ENCODE results near the gene MLLT3.

The MLLT3 gene

GRCh38 chr9:20325008-20325407, 297.3 kb downstream of the MLLT3 start:
- no peak for DNase-seq

- no peak for DNase-seq
These were observed 300.1 kb downstream of the MLLT3 start for GRCh38 chr9:20322212-20322611.

GRCh38 chr9:20321423-20322082, 300.7 kb downstream of the MLLT3 start:
- no peak for DNase-seq

GRCh38 chr9:20320921-20321320, 301.4 kb downstream of the MLLT3 start:
- DNase-seq: no peak

GRCh38 chr9:20319641-20320337, 302.5 kb downstream of the MLLT3 start:
- no peak for DNase-seq

DNA sequence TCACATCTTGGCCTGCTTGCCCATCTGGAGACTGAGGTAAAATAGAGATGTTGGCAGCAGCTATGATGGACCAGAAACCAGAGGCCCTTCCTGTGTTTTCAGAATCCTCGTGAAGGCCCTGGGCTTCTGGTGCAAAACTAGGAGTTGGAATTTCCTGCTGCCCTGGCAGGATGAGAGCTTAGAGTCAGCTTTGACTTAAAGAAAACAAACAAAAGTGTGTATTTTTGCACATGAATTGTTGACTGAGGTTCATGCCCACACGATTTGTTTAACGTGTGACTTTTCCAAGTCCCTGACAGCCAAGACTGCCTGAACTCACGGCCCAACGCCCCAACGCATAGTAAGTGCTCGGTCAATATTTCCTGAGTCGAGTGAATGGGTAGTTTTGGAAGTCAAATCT, 303.1 kb downstream of the MLLT3 start:
- DNase-seq: no peak

DNA sequence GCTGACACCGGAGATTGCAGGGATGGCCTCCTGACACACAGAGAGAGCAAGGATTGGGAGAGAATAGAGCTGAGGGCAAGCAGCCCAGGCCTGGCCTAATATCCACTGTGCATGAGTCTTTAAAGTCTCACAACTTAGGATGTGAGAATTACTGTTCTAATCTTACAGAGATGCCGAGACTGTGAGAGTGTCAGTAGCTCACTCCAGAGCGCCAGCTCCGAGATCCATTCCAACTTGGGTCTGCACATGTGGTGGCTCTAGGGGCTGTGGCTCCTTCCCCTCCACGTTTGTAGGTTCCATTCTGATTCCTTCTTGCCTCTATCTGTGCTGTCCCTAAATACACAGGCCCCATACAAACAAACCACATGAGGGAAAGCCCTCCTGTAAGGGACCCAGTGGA, 304.6 kb downstream of the MLLT3 start:
- no peak for DNase-seq

DNA sequence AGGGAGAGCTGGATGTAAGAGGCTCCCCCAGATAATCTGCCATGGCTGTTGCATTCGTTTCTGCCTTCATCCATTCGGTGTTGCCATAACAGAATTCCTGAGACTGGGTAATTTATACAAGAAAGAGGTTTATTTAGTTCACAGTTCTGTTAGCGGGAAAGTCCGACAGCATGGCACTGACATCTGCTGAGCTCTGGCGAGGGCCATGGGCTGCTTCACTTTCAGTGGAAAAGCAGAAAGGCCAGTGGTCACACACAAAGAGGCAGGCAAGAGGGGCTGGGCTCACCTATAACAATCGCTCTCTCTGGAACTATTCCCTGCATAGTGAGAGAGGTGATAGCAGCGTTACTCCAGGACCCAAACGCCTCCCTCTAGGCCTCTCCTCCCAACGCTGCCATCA, 305.9 kb downstream of the MLLT3 start:
- no peak for DNase-seq

- DNase-seq: no peak
These were observed 306.6 kb downstream of the MLLT3 start for GRCh38 chr9:20315677-20316076.

DNA sequence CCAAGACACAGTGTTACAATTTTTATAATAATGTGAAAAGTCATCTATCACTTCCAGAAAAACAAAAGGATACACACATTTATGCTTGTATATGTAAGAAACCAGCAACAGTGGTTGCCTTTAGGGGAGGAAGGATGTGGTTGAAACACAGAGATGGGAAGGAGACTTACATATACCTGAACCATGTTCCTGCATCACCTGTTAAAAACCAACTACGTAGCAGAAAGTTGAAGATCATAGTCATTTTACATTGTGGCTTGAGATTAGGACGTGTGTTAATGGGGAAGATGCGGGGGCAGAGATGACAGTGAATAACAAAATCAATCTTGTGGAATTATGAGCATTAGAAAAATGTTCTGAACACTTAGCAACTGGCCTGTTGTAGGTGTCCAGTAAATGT, 307.3 kb downstream of the MLLT3 start:
- no peak for DNase-seq

GRCh38 chr9:20313415-20313814, 308.9 kb downstream of the MLLT3 start:
- DNase-seq: no peak

GRCh38 chr9:20312732-20313131, 309.6 kb downstream of the MLLT3 start:
- DNase-seq: no peak

DNA sequence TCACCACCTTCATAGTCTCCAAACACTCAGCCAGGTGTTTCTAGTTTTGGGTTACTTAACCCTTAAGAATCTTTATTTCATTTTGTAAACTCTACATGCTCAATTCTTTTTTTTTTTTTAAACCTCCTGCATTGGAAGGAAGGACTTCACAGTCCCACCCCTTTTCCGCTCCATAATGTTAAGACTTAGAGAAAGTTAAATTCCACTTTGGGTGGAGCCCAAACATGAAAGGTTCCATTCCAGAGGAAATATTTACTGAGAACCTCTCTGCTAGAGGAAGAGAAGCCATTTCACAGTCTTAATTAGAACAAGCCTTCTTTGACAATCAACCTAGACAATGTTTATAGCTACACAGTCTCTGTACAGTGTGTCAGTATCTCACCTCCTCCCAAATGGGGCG, 312.3 kb downstream of the MLLT3 start:
- DNase-seq: no peak

DNA sequence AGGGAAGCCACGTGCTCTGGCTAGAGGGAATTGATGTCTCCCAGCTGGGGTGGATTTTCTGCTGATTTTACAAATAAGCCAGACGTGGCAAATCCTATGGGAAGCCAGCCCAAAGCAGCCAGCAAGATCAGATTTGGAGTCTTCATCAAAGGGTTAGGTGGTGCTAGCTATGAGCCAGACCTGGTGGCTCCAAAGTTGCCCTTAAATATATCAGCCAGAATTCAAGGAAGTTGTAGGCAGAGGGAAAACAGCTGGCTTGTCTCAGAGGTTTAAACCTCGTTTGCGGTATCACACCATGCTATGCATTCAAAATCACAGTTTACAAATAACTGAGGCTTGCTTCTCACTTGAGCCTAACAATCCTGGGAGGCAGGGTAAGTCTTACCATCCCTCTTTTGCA, 313.2 kb downstream of the MLLT3 start:
- no peak for DNase-seq

- no peak for DNase-seq
These were observed 314.7 kb downstream of the MLLT3 start for GRCh38 chr9:20307621-20308020.

DNA sequence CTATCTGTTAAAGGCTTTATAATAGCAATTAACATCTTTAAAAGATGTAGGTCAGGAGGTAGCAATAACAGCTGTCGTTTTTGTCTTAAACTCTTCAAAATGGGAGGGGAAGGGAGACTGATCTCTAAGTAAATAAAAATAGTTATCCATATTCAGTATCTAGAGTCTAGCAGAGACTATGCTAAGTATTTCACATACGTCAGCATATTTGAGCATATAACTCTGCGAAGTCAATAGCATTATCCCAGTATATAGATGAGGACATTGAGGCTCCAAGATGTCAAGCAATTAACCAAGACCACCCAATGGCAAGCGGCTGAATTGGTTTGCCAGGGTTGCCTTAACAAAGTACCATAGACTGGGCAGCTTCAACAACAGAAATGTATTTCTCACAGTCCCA, 316.8 kb downstream of the MLLT3 start:
- no peak for DNase-seq

DNA sequence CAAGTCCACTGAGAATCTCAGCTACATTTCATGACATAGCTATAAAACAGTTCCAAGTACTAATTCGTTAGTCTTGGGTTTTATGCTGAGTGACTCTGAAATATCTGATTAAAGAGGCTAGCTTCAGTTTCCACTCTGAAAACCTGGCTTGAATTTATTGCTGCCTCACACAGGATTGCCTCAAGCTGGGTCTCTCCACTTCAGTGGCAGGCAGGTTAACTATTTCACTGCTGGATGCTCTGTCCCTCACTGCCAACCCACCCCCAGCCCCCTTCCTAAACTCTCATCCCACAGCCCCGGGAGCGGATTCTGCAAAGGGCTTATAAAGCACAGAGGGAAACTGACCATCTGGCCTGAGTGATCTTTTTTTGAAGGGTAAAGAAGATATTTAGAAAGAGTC, 318.3 kb downstream of the MLLT3 start:
- DNase-seq: no peak

DNA sequence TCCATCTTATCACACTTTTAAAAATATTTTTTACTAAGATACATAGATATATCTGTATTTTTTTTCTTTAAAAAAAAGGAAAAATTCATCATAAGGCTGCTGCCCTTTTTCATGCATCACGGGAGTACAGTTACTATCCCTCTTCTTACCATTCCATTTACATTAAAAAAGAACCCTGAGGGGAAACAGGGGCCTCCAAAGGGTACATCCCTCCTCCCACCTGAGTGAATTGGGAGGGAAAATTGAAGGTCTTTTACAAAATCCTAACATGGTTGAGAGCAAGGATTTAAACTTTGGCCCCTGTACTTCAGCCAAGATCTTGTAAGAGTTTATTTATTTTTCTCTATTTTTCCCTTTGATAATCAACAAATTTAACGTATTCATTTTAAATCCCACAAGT, 319.2 kb downstream of the MLLT3 start:
- DNase-seq: no peak

- no peak for DNase-seq
These were observed 320.1 kb downstream of the MLLT3 start for GRCh38 chr9:20302197-20302596.

DNA sequence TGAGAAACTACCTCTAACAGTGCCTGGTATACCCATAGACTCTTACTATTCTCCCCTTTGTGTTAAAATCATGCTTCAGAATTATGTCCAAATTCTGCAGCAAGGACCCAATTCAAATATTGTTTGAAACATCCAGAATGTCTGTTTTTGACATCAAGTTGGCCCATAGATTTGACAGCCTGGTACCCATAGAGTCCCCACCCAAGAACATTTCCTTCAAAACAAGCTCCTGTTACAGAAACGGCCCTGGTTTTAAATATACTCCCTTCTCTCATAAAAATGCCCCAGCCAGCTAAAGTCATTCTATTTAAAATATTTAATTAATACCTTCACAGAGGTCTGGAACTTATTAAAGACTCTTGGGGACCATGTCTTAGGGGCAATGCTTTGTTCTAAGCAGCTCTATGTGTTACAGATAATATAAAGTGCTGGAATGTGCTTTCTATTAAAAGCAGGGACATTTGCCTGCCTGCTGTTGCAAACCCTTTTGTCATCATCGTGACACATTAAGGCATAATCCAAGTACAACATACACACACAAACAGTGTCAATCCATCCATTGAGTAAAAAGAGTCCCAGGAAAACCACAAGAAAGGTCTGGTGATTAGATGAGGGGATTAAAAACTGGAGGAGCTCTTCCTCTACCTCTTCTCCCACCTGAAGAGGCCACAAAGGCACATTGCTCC, 321.7 kb downstream of the MLLT3 start:
- DNase-seq: no peak

DNA sequence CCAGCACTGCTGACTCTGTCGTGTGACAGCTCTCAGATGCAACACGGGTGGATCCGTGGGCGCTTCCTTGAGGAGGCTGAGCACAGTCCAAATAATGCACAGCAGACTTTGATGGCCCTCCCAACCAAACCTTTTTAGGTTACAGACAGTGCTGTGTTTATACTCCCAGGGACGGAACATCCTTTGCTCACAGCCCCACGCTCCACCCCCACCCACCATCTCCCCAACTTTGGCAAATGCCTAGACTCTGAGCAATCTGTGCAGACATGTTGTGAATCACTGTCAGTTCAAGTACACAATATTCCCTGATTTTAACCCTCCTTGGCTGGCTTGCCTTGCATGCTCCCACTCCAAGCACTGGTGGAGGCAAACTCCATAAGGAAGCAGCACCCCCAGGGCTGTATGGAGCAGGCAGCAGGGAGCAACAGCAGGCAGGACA, 324.6 kb downstream of the MLLT3 start:
- DNase-seq: no peak

- no peak for DNase-seq
These were observed 326.7 kb downstream of the MLLT3 start for GRCh38 chr9:20295555-20295954.

DNA sequence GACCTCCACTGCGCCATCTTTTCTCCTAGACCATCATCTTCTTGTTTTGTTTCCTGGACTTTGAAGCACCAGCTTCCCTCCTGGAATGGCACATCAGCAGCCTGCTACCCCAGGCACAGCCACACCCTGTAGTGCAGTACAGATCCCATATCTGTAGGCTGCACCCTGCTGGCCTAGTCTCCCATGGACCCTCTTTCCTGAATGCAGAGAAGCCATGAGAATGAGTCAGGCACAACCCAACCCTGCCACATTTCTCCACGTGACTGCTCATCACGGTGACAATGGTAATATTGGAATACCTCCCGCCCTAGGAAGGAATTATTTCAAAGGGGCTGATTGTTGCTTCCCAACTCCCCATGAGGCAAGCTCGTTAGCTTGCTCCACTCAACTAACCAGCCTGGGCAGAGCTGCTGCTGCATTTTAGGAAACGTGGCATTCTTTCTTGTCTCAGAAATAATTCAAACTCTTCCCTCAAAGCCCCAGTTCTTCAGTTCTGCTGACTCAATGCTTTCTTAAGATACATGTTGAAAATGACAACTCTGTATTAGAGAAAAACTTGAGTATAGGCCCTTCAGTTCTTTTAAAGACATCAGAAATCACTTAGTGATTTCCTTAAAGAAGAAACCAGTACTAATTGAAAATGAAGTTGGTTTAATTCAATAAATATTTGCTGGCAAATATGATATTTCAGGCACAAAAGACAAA, 328.1 kb downstream of the MLLT3 start:
- DNase-seq: no peak

DNA sequence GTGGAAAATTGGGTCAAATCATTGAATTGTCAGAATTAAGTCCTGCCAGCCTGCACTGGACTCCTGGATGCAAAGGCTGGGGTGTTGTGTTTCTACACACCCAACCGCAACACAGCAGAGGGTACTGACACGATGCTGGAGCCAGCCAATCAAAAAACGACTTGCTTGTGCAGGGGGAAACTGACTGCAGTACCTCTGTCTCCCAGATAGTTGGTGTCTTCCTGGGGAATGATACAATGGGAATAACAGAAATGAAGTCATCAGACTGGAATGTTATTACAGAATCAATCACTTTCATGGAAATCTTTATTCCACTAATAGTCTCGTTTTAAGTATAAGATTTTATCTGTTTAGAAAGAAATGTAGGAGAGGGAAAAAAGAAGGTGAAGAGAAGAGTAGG, 330.3 kb downstream of the MLLT3 start:
- DNase-seq: no peak

Data from activated CD4-positive, alpha-beta T cell treated with anti-CD3 and anti-CD28 coated beads for 1 hour (primary cell).